A204.1 (cell line): ENCODE results near the gene FOXK1.
"Not testable (repeated sequence)": the region's sequence is repeated elsewhere in the genome, so short reads cannot be mapped to it uniquely, and the experiment has no call there.

Source experiments
- FAIRE-seq: peaks from 2 replicates; lab custom pipeline; 2012; peaks lifted over from hg19 to GRCh38; lab: Jason Lieb, UNC

FOXK1 gene

GRCh38 chr7:4667776-4668509, 14.2 kb upstream of the FOXK1 start:
- no peak for FAIRE-seq

GRCh38 chr7:4668510-4668847, 13.6 kb upstream of the FOXK1 start:
- FAIRE-seq, result no peak

GRCh38 chr7:4670791-4671190, 11.3 kb upstream of the FOXK1 start:
- FAIRE-seq, result no peak

- FAIRE-seq, result no peak
These were observed 6.2 kb upstream of the FOXK1 start for GRCh38 chr7:4675771-4676367.

GRCh38 chr7:4677518-4677917, 4.6 kb upstream of the FOXK1 start:
- FAIRE-seq, result not testable (repeated sequence)

GRCh38 chr7:4681218-4681851, 760 bp upstream of the FOXK1 start:
- no peak for FAIRE-seq

GRCh38 chr7:4682621-4683042, 537 bp downstream of the FOXK1 start:
- no peak for FAIRE-seq

GRCh38 chr7:4683043-4683883, 1.2 kb downstream of the FOXK1 start:
- FAIRE-seq, result no peak

GRCh38 chr7:4683884-4684565, 1.9 kb downstream of the FOXK1 start:
- FAIRE-seq, result no peak

GRCh38 chr7:4684846-4685245, 2.8 kb downstream of the FOXK1 start:
- no peak for FAIRE-seq

GRCh38 chr7:4685676-4686075, 3.6 kb downstream of the FOXK1 start:
- not testable (repeated sequence) for FAIRE-seq

- FAIRE-seq, result no peak
These were observed 5.9 kb downstream of the FOXK1 start for GRCh38 chr7:4687956-4688355.

GRCh38 chr7:4689151-4689550, 7.1 kb downstream of the FOXK1 start:
- no peak for FAIRE-seq

GRCh38 chr7:4689668-4690067, 7.6 kb downstream of the FOXK1 start:
- no peak for FAIRE-seq

GRCh38 chr7:4690953-4691856, 9.1 kb downstream of the FOXK1 start:
- FAIRE-seq, result no peak

GRCh38 chr7:4692055-4692454, 10.0 kb downstream of the FOXK1 start:
- FAIRE-seq, result no peak

GRCh38 chr7:4692622-4693021, 10.5 kb downstream of the FOXK1 start:
- FAIRE-seq, result not testable (repeated sequence)

- no peak for FAIRE-seq
These were observed 11.1 kb downstream of the FOXK1 start for GRCh38 chr7:4693152-4693551.

- FAIRE-seq, result no peak
These were observed 11.7 kb downstream of the FOXK1 start for GRCh38 chr7:4693749-4694148.

GRCh38 chr7:4694305-4694704, 12.2 kb downstream of the FOXK1 start:
- FAIRE-seq, result no peak

- no peak for FAIRE-seq
These were observed 16.7 kb downstream of the FOXK1 start for GRCh38 chr7:4698707-4699275.
